GM19452 (cell line): ENCODE measurements around the gene GTSE1.

Experiments
- ATAC-seq: cut with Tn5 transposase; IDR thresholded peaks from one replicate; pipeline ENCODE4 v1.9.1; 2021; ENCODE audit not compliant: unreplicated experiment

Gene GTSE1

DNA sequence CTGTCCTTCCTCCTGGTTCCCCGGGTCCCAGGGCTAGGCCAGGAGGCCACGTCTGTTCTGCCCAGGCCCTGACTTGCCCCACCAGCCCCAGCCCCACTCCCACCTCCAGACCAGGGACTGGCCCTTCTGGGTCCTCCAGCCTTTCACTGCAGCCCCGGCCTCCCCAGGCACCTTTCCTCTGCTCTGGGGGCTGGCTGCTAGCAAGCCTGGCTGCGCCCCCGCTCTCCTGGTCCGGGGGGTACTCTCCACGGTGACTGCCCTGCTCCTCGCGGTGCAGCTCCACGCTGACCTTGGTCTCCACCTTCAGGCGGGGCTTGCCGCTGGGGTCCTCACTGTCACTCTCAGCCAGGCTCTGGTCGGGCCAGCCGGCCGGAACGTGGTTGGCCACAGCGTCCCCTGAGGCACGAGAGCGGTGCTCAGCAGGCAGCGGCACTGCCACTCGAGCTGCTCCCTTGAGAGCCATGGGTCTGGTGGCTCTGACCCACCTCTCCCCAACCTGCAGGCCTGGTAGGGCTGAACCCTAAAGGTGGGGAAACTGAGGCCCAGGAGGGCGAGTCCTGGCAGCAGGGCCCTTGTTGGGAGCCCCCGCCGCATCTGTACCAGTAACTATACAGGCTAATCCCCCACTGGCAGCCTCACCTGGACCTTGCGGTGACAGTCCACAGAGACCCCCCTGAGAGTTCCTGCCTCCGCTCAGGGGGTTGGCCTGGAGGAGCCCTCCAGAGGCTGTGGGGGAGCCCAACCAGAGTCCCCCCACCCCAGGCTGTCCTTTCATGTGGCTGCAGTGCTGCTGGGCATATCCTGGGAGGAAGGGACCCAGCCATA lies 67.9 kb downstream of the GTSE1 start:
- ATAC-seq = no peak

DNA sequence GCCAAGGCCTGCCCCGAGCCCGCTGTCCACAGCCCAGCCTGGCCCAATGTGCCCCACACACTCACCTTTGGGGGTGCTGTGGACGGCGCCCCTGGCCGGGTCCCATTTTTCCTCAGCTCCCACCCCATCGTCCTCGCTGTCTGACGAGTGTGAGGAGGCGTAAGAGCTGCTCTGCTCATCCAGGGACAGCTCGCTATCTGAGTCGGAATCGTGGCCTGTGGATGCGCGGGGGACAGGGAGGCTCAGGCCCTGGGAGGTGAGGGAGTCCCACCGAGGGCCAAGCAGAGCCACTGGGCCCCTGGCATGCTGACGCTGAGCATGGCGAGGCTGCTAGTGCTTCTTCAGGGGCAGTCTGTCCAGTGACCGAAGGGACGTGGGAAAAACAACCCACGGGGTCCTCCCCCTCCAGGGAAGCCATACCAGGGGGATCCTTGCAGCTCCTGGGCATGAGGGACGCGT lies 68.5 kb downstream of the GTSE1 start:
- no peak for ATAC-seq

DNA sequence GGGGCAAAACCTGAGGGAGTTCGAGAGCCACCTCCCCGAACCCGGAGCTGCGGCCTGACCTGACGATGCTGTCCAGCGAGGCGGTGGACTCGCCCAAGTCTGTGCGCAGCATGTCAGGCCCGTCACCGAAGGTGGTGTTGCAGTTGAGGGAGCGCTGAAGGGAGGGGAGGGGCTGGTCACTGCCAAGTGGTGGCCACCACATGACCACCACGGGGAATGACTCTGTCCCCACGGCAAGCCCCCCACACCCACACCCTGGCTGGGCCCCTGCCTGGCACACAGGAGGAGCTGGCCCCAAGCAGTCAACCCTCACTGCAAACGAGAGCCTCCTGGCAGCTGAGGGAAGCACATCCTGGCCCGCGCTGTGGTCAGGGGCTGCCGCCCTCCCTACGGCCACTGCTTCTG lies 69.7 kb downstream of the GTSE1 start:
- no peak for ATAC-seq

DNA sequence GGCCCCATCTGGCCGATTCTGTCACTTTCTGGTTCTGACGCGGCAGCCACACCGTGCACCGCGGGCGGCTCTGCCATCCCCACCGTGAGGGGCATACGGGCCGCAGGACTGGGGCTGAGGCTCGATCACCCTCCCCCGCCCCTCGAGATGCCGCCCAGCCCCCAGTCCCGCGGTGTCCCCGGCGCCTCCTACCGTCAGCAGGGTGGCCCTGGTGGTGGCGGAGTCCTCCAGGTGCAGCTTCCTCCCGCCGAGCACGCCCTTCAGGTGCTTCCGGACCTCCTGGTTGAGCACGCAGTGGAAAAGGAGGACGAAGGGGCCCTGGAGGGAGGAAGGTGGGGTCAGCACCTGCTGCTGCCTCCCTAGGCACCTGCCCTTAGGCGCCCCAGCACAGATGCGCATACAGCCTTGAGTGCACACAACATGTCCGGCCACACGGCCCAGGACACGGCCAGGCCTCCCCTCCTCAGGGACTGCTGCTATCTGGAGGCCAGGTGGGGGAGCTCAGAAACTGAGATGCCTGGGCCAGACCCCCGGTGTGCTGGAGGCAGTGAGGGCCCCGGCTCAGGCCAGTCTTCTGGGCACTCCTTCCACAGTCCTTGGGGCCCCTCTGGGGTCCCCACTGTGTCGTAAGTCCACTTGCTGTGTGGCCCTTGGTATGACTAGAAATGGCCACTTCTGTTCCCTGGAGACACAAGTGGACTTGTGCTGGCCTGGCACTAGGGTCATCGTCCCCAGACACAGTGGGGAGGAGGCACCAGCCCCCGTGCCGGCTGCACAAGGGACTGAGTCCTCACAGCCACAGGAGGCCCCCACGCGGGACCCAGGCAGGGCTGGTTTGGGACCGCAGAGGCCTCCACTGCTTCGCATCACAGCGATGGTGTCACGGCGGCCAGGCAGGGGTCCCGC lies 70.4 kb downstream of the GTSE1 start:
- ATAC-seq = no peak

DNA sequence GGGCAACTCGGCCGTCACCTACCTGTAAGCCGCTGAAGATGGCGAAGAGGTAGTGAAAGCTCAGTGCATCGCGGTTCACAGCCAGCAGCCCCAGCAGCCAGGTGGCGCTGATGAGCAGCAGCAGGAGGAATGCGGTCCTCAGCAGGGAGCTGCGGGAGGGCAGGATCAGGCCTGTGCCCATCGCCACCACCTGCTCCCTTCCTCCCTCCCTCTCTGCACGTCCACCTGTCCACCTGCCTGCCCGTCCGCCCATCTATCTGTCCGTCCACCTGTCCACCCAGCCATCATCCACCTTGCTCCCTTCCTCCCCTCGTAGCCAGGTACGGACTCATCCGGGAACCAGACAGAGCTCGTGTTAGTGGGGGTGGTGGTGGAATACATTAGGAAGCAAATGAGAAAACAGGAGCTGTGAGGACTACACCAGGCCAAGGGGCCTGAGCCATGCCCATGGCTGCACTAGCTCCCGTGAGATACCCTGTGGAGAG lies 71.1 kb downstream of the GTSE1 start:
- no peak for ATAC-seq

DNA sequence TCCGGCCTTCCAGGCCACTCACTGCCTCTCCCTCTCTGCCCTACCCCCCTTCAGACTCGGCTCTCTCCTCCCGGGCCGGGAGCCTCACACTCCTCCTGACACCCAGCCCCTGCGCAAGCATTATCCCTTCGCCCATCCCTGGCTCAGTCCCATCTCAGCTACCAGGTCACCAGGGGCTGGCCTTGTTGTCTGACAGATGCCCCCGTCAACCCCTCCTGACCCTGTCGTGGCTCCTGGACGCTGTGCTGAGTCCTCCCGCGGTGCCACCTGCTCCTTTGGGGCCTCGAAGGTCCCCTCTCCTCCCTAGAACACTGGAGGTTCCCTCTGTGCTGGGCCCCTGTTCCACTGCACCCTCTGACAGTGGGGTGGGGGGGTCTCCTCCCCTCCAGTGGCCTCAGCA lies 71.8 kb downstream of the GTSE1 start:
- no peak for ATAC-seq

DNA sequence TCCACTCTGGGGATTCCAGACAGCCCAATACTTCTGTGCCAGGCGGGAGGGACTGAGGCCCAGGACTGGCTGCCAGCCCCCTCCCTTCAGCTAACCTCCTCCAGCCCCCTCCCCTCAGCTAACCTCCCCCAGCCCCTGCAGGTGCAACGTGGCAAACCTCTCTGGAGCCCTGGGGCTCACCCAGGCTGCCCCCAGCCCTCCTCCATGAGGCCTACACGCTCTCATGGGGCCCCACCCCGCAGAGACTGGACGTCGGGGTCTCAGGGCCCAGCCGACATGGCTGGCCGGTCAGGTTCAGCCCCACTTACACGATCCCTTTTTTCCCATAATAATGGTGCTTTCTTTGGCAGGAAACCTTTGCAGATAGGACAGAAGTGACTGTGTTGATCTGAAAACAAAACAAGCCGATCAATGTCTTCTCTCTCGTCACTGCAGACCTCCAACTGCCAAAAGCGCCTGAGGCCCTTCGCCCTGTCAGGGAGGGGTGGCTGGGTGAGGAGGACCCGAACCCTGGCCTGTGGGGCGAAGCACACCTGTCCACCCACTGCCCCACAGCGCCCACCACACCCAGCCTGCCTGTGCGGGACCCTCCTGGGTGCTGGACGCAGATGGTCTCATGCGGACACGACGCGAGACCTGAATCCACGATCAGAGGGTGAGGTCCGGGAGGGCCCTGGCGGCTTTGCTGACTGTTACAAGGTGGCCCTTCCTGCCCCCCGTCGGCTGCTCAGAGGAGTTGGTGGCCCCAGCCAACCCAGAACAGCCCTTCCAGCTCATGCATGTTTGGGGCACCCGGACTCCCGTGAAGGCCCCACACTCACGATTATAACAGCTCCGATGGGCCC lies 72.4 kb downstream of the GTSE1 start:
- ATAC-seq = no peak

DNA sequence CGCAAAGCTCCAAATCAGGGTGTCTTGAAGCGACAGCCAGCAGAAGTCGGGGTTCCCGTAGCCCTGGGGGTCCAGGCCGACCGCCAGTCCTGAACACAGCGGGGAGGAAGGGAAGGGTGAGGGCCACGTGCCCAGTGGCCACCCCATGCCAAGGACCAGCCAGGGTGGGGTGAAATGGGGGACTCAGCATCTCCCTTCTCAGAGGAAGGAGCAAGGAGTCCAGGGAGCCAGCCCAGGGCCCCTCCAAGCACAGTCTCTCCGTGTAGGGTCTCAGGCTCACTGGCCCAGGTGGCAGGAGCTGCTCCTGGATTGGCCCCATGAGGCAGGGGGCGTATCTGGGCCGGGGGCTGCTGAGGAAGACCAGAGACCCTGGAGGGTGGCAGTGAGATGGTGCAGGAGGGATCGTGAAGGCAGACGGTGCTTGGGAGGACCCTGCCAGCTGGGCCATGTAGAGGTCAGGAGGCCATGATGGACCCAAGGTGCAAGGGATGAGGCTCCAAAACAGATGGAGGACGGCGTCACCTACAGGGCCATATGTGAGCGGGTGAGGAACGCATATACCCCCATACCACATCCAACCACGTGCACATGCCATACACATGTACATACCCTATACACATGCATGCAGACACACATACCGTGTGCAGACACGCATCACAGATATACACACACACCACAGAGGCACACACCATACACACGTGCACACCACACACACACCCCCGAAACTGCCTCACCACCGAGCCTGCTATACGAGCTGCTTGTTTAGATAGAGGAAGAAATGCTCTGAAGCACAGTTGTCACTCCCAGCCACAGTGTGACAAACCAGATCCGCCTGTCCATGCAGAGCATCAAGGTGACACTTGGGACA lies 73.3 kb downstream of the GTSE1 start:
- no peak for ATAC-seq

DNA sequence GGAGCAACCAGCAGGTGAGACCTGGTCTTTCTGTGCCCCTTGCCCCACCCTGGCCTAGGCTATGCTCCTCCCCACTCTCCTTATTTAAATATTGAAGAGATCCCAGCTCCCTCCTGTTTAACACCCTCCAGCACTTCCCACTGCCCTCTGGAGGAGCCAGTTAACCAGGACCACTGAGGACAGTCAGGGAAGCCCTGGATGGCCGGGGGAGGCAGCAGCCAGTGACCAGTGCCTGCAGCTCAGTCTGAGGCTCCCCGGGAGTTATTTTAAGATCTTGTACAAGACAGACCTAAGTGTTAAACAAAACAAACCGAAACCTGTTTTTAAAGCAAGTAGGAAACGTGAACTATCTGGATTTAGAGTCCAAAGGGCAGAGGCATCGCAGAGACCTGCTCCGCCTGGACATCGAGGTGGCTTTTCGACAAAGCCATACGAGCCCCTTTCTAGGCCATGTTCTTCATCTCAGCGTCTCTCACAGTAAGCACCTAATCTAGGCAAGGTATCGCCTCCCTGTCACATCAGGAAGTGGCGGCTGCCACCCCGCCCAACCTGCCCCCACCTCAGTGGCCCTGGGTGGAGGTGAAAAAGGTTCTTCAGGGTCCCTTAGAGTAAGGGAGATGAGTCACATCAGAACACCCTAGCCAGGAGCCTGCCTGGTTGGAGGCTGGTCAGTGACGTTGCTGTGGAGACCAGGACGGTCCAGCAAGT lies 74.1 kb downstream of the GTSE1 start:
- ATAC-seq = no peak

DNA sequence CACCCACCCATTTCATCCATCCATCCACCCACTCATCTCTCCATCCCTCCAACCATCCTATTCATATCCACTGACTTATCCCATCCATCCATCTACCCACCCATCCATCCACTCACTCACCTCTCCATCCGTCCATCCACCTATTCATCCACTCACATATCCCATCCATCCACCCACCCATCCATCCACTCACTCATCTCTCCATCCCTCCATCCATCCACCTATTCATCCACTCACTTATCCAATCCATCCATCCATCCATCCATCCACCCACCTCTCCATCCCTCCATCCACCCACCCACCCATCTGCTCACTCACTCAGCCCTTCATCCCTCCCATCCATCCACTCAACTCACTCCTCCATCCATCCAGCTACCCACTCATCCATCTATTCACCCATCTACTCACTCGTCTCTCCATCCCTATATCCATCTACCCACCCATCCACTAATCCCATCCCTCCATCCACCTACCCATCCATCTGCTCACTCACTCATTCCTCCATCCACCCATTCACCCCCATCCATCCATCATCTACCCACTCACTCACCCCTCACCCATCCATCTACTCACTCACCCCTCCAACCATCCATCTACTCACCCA lies 75.1 kb downstream of the GTSE1 start:
- ATAC-seq = no peak

DNA sequence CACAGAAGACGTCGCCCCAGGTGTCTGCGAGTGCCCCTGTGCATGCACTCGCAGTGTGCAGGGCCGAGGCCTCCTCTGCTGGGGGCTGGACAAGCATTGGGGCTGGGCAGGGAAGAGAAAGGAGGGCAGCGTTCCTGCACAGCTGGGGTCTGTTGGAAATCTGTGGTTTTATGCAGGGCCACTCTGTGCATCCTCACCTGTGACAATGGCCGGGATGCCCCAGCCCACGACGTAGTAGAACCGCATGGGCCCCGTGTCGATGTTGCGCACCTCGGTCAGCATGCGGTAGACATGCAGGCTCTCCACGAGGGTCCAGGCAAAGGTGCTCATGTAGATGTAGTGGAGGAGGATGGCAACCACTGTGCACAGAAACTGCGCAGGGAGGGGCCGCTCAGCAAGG lies 76.0 kb downstream of the GTSE1 start:
- ATAC-seq = no peak

DNA sequence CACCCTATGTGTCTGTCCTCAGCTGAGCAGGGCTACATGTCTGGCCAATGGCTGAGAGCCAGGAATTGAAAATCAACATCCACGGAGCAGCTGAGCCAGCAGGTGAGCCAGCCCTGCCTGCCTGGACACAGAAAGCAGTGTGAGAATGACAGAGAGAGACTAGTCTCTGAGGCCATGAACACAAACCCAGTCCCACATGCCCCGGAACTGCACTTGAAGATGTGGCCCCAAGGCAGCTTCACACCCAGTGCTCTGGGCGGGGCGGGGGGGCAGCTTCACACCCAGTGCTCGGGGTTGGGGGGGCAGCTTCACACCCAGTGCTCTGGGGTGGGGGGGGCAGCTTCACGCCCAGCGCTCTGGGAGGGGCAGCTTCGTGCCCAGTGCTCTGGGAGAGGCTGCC lies 76.5 kb downstream of the GTSE1 start:
- no peak for ATAC-seq

DNA sequence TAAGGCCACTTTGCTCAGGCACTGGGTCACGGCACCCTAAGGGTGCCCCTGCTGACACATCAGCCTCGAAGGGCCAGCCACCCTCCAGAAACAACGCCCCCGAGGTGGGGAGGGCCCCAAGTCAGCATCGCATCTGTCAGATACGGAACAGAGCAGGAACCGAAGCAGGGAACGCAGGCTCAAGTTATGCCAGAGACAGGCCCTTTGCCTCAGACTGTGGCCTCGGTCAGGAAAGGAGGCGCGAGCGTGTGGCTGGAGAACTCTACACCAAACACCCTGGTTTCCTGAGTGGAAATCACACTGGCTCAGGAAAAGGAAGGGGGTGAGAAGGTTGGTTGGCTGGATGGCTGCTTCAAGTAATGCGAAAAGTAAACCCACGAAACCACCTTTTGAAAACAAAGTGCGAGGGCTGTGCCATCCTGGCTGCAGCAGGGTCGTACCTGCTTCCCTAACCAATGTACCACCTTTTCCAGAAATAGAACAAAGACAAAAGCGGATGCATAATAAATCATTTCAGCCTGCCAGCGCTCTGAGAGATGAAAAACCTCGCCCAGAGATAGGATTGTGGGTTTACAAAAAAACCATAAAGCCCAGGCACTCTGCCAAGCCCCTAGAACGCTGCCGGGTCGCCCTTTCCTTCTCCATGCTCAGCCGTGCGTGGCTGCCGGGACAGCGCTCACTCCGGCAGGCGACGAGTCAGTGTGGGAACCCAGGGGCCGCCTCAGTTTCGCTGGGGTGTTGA lies 77.4 kb downstream of the GTSE1 start:
- no peak for ATAC-seq

DNA sequence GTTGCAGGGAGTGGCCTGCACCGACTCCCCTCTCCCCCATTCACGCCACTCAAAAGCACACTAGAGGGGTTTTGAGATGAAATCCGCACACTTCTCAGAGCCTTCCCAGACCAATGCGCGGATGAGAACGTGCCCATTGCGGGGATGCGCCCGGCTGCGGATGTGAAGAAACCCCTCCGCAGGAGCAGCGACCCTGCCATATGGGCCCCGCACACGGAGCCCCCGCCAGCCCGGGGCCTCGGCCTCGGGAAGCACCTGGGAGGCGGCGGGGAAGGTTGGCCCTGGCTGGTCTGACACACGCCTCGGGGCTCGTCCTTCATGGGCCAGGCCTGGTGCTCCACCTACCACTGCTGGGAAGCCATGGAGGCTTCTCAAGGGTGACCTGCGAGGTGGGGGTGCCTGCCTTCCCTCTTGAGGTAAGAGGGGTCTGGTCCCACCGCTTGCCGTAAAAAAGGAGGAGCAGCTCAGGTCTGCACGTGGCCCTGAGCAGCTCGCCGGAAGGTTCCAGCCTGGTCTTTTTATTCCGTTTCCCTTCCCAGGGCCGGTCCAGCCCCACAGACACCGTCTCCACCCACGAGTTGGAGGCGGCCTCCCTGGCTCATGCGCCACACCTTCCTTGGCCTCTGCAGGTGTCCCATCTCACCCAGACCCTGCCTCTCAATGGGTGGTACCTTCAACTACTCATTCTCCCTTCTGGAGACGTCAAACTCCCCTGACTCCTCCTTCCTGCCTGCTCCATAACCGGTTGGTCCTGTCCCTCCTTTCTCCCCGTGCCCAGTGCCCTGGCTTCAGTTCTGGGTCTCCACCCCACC lies 78.2 kb downstream of the GTSE1 start:
- ATAC-seq = no peak

DNA sequence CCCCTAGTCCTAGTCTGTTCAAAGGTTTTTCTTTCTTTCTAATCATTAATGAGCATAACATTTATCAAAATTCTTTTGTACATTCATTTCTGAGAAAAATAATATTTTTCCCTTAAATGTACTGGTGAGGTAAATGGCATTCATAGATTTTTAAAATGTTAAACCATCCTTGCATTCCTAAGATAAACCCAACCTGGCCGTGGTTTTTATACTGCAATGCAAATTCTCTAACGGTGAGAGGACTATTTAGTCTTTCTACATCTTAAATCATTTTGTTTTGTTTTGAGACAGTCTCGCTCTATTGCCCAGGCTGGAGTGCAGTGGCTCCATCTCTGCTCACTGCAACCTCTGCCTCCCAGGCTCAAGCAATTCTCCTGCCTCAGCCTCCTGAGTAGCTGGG lies 79.4 kb downstream of the GTSE1 start:
- no peak for ATAC-seq

DNA sequence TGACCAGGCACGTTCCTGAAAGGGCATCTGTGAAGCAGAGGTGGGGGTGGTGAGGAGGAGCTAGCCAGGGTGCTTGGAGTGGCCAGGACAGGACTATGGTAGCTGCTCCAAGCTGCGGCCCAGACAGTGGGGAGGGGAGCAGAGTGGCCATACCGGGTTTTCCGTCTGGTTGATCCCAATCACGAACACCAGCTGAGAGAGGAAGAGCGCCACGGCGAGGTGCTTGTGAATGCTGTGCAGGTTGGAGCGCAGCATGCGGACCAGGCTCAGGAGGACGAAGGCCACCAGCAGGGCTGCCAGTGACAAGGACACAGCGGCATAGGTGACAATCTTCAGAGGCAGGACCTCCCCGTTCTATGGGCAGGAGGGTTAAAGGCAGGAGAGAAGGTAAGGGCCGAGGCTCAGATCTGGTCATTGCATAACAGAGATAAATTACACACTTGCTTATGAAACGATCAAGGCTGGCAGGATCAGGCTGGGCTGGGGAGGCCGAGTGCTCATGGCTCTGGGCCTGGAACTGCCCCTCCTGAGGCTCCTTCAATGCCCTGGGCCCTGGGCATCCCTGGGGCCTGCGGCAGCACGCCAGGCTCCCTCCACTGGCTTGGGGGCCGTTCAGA lies 80.3 kb downstream of the GTSE1 start:
- ATAC-seq = no peak
